HEK293T (cell line): ENCODE data around the gene F2.

Experiments
- CTCF ChIA-PET: fragments of 350-600 bp; formaldehyde crosslinking; extraction: SDS; loops from one replicate; lab custom pipeline; 2021; ENCODE audit warnings: antibody characterized with exemption, inconsistent platforms; lab: Yijun Ruan, JAX
- POLR2A ChIA-PET: fragments of 350-600 bp; formaldehyde crosslinking; extraction: SDS; loops from one replicate; lab custom pipeline; 2020; ENCODE audit warnings: antibody characterized with exemption, inconsistent platforms; lab: Yijun Ruan, JAX
- DNase-seq: peaks from one replicate; pipeline ENCODE4 v3.0.0; 2012; ENCODE audit warnings: mixed read lengths; ENCODE audit errors: extremely low spot score
- ARNT ChIP-seq: fragments of 450-650 bp; IDR thresholded peaks from 2 replicates; pipeline ENCODE4 v1.6.1; 2017; ENCODE audit warnings: mild to moderate bottlenecking
- BHLHE40 ChIP-seq: fragments of 450-650 bp; IDR thresholded peaks from 2 replicates; pipeline ENCODE4 v1.6.1; 2016; ENCODE audit warnings: mild to moderate bottlenecking, moderate library complexity, borderline replicate concordance
- CTBP1 ChIP-seq: fragments of 450-650 bp; IDR thresholded peaks from 2 replicates; pipeline ENCODE4 v1.6.1; 2016; ENCODE audit warnings: borderline replicate concordance
- ELF4 ChIP-seq: fragments of 450-650 bp; IDR thresholded peaks from 2 replicates; pipeline ENCODE4 v1.6.1; 2017; ENCODE audit warnings: antibody characterized with exemption
- FOXA1 ChIP-seq: fragments of 450-650 bp; IDR thresholded peaks from 2 replicates; pipeline ENCODE4 v1.6.1; 2016; ENCODE audit warnings: mild to moderate bottlenecking
- FOXK2 ChIP-seq: fragments of 450-650 bp; IDR thresholded peaks from 2 replicates; pipeline ENCODE4 v1.6.1; 2016; ENCODE audit warnings: mild to moderate bottlenecking
- FOXM1 ChIP-seq: fragments of 450-650 bp; IDR thresholded peaks from 2 replicates; pipeline ENCODE4 v1.6.1; 2017; ENCODE audit warnings: mild to moderate bottlenecking, borderline replicate concordance
- HDGF ChIP-seq: fragments of 450-650 bp; IDR thresholded peaks from 2 replicates; pipeline ENCODE4 v1.6.1; 2017; ENCODE audit warnings: antibody characterized with exemption, borderline replicate concordance
- L3MBTL2 ChIP-seq: fragments of 450-650 bp; conservative IDR thresholded peaks from 2 replicates; pipeline ENCODE4 v1.6.1; 2016; ENCODE audit warnings: mild to moderate bottlenecking
- LEF1 ChIP-seq: fragments of 450-650 bp; IDR thresholded peaks from 2 replicates; pipeline ENCODE4 v1.6.1; 2017; ENCODE audit warnings: mild to moderate bottlenecking, borderline replicate concordance
- NFRKB ChIP-seq: fragments of 450-650 bp; IDR thresholded peaks from 2 replicates; pipeline ENCODE4 v1.6.1; 2016; ENCODE audit warnings: mild to moderate bottlenecking, moderate library complexity
- PKNOX1 ChIP-seq: fragments of 450-650 bp; IDR thresholded peaks from 2 replicates; pipeline ENCODE4 v1.6.1; 2016
- SP1 ChIP-seq: fragments of 450-650 bp; IDR thresholded peaks from 2 replicates; pipeline ENCODE4 v1.6.1; 2017
- SUZ12 ChIP-seq: fragments of 450-650 bp; IDR thresholded peaks from 2 replicates; pipeline ENCODE4 v1.6.1; 2016; ENCODE audit warnings: mild to moderate bottlenecking
- TARDBP ChIP-seq: fragments of 450-650 bp; IDR thresholded peaks from 2 replicates; pipeline ENCODE4 v1.6.1; 2016
- ZNF384 ChIP-seq: fragments of 450-650 bp; IDR thresholded peaks from 2 replicates; pipeline ENCODE4 v1.6.1; 2016

F2 gene

DNA sequence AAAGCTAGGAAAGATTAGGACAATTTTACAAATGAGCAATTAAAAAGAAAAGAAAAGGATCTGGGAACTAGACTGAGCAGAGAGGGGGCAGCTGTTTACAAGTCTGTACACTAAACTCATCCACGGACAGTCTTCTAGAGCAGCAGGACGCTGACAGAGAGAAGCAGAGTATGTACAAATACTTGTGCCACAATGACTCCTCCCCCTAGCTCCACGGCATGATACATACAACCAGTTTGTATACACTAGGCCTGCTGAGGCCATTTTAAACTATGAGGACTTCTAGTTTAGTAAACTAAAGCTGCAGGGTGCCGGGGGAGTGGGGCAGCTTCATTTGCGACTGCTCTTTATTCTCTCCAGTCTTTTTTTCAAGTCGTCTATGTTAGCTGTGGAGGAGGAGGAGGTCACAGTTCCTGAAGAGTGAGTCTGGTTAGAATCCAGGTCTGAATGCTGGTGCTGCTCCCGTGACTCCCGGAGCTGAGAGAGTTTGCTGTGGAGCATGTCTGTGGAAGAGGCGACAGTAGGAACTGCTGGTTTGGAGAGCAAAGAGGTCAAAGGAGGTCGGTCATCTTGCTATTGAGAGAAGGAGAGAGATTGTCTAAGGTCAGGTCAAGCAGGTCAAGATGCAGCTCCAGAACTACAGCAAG lies 24.8 kb downstream of the F2 start:
- CTCF ChIA-PET: no interaction called here
- TF ChIP-seq PKNOX1 (no peak), TARDBP (no peak), FOXK2 (no peak), FOXM1 (no peak), SP1 (no peak), HDGF (no peak), ZNF384 (no peak), FOXA1 (no peak), SUZ12 (no peak), LEF1 (no peak), NFRKB (no peak), CTBP1 (no peak), ARNT (no peak), BHLHE40 (no peak), L3MBTL2 (no peak), ELF4 (no peak)
- POLR2A ChIA-PET: no interaction called here
- DNase-seq: no peak

DNA sequence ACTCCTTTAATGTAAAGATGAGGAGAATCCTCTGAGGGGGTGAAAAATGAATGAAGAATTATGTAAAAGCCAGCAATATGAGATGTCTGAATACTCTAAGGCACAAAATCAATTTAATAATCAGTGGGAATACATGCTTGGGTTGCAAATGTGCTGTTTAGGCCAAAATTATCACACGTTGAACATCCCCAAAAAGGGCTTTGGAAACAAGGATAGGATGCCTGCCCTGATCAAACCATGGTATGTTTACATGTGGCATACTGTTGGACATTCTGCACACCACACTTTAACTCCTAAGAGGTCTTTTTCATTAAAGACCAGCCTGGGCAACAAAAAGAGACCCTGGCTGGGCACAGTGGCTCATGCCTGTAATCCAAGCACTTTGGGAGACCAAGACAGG lies 26.3 kb downstream of the F2 start:
- ChIA-PET CTCF (no interaction called here), POLR2A (no interaction called here)
- DNase-seq: no peak
- TF ChIP-seq ELF4 (no peak), SUZ12 (no peak), ZNF384 (no peak)

DNA sequence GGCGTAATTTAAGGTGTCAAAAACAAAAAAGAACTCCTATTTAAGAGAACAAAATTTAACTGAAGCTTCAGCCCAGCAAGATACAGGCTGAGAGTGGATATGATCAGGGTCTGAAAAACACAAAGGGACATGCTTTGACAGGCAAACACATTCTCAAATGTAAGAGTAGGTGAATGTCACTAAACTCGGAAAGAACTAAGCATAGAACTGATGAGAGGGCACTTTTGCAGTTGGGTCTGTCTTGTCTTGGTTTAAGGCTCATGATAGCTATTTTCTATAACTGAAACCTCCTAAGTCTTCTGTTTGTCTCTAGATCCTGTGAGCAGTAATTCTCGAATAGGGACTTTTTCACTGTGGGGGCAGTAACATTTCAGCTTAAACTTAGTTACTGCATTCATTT lies 27.0 kb downstream of the F2 start:
- ChIA-PET CTCF (no interaction called here), POLR2A (no interaction called here)
- no peak for TF ChIP-seq ARNT
- no peak for TF ChIP-seq FOXK2
- TF ChIP-seq TARDBP: no peak
- no peak for TF ChIP-seq HDGF
- no peak for TF ChIP-seq SP1
- TF ChIP-seq ZNF384: no peak
- TF ChIP-seq LEF1: no peak
- TF ChIP-seq BHLHE40: no peak
- TF ChIP-seq FOXA1: no peak
- no peak for DNase-seq

- CTCF ChIA-PET: no interaction called here
- no peak for TF ChIP-seq SUZ12
- TF ChIP-seq NFRKB: no peak
- TF ChIP-seq FOXA1: no peak
- no peak for TF ChIP-seq SP1
- TF ChIP-seq FOXM1: no peak
- TF ChIP-seq HDGF: no peak
- no peak for TF ChIP-seq PKNOX1
- no peak for TF ChIP-seq L3MBTL2
- no peak for TF ChIP-seq LEF1
- no peak for TF ChIP-seq CTBP1
- DNase-seq: no peak
- POLR2A ChIA-PET: no interaction called here
Measured at GRCh38 chr11:46747150-46747549, 28.1 kb downstream of the F2 start.

- TF ChIP-seq PKNOX1 (no peak), CTBP1 (no peak), FOXA1 (no peak), ARNT (no peak), SUZ12 (no peak), L3MBTL2 (no peak), LEF1 (no peak), NFRKB (no peak), ZNF384 (no peak), SP1 (no peak), FOXM1 (no peak), BHLHE40 (no peak), HDGF (no peak), ELF4 (no peak), FOXK2 (no peak), TARDBP (no peak)
- DNase-seq: no peak
- ChIA-PET POLR2A (no interaction called here), CTCF (no interaction called here)
Measured at GRCh38 chr11:46755962-46756361, 36.9 kb downstream of the F2 start.

- CTCF ChIA-PET: no interaction called here
- POLR2A ChIA-PET: no interaction called here
- no peak for DNase-seq
- TF ChIP-seq ELF4 (no peak), ZNF384 (no peak), TARDBP (no peak)
Measured at GRCh38 chr11:46759196-46759595, 40.2 kb downstream of the F2 start.
